Right atrium auricular region (tissue), 2 donors: ENCODE data around the gene CXCL14. TPM values are rescaled to one million over a fixed set of nuclear protein-coding genes. Genes with fewer than 3 reads are reported as not detected.

Source experiments
- DNase-seq: peaks from one replicate; pipeline ENCODE4 v3.0.0-alpha.2; 2019; ENCODE audit warnings: low spot score
- H3K27ac ChIP-seq, 2 donors: fragments of 200-600 bp; sonication (generic); 1 replicate in 1 of 2; 2 replicates in 1 of 2; pipeline ENCODE4 v1.5.1; 2016 to 2019
- H3K27me3 ChIP-seq, 2 donors: fragments of 200-600 bp; sonication (generic); one replicate each; pipeline versions ENCODE4 v1.5.1 to v1.6.0; 2017 to 2019
- H3K36me3 ChIP-seq: fragments of 200-600 bp; sonication (generic); one replicate; pipeline ENCODE4 v1.5.1; 2016
- H3K4me1 ChIP-seq, 2 donors: fragments of 200-600 bp; sonication (generic); one replicate each; pipeline versions ENCODE4 v1.5.1 to v1.6.0; 2017 to 2019
- H3K4me3 ChIP-seq, 2 donors: fragments of 200-600 bp; sonication (generic); 1 replicate in 1 of 2; 2 replicates in 1 of 2; pipeline ENCODE4 v1.5.1; 2017 to 2019; ENCODE audit warnings: mild to moderate bottlenecking in 1 of 2, moderate library complexity in 1 of 2
- H3K9me3 ChIP-seq, 2 donors: fragments of 200-600 bp; sonication (generic); one replicate each; pipeline ENCODE4 v1.5.1; 2019
- total RNA-seq, 2 donors: library from RNA; depleted of rRNA; stranded (reverse); fragments of >200 nt; gene quantifications; one replicate each; pipeline ENCODE4 v1.1.0, GENCODE V29; 2016
- TF ChIP-seq, protein P1 (sequence below), 2 donors: fragments of 200-600 bp; sonication (generic); IDR thresholded peaks; one replicate each; pipeline ENCODE4 v1.5.1; 2019; ENCODE audit warnings: antibody characterized with exemption in 2 of 2

CXCL14 gene
- total RNA-seq, 2 donors from 2014 or later = 0.33 to 3.1 TPM

DNA sequence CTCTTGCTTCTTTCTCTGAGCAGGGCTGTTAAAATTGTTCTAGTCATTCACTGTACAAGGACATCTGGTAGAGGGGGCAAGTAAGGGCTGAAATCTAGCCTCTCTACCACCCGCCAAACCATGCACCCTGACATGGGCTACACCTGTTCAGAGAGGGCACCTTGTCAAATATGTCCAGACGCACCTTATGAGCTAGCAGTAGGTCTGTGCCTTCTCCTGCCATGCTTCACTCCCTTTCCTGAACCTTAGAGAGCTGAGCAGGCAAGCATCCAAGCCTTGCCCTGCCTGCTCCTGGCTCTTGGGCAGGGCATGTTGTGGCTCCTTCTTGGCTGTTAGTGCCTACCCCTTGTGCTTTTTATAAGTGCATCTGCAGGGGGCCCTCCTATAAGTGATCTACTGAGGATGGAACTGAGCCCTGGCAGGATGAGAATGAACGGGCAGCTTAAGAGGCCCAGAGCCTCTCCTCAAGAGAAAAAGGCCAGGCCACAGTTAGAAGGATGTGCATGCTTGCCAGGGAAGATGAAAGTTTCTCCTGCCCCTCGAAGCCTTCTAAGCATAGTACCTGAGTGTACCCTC, 39.3 kb downstream of the CXCL14 start:
- no peaks in the 10 kb centered on the region for H3K36me3 ChIP-seq
- DNase-seq = no peak
- H3K9me3 ChIP-seq = peaks cover 0 to 8% of the 10 kb centered on the region in 2 donors
- H3K4me3 ChIP-seq = no peak overlapping the region
- peaks cover 0 to 29% of the 10 kb centered on the region in 2 donors for H3K4me1 ChIP-seq
- no peak overlapping the region for H3K27ac ChIP-seq
- peaks cover 11 to 29% of the 10 kb centered on the region in 2 donors for H3K27me3 ChIP-seq
- TF ChIP-seq, protein P1, sequence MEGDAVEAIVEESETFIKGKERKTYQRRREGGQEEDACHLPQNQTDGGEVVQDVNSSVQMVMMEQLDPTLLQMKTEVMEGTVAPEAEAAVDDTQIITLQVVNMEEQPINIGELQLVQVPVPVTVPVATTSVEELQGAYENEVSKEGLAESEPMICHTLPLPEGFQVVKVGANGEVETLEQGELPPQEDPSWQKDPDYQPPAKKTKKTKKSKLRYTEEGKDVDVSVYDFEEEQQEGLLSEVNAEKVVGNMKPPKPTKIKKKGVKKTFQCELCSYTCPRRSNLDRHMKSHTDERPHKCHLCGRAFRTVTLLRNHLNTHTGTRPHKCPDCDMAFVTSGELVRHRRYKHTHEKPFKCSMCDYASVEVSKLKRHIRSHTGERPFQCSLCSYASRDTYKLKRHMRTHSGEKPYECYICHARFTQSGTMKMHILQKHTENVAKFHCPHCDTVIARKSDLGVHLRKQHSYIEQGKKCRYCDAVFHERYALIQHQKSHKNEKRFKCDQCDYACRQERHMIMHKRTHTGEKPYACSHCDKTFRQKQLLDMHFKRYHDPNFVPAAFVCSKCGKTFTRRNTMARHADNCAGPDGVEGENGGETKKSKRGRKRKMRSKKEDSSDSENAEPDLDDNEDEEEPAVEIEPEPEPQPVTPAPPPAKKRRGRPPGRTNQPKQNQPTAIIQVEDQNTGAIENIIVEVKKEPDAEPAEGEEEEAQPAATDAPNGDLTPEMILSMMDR (IDR thresholded peaks at IDR 0.05) = no peak

DNA sequence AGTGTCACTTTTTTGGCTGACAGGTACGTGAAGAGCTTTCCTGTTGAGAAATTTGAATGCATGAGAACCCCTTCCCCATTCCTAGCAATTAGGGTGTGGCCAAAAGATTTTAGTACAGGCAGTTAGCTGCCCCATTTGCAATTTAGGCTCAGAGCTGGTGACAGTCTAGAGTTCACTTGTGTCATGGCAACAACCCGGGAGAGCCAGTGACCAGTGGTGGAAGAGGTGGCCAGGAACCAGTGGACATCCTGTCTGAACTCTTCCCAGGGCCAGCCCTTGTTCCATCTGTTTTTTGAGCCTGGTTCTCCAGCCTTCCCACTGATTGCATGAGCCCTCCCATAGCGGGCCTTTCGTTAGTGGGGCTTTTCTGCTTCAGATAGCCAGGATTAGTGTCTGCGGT, 40.5 kb downstream of the CXCL14 start:
- H3K27me3 ChIP-seq = peaks cover 11 to 28% of the 10 kb centered on the region in 2 donors
- TF ChIP-seq, protein P1 (IDR thresholded peaks at IDR 0.05) = no peak

DNA sequence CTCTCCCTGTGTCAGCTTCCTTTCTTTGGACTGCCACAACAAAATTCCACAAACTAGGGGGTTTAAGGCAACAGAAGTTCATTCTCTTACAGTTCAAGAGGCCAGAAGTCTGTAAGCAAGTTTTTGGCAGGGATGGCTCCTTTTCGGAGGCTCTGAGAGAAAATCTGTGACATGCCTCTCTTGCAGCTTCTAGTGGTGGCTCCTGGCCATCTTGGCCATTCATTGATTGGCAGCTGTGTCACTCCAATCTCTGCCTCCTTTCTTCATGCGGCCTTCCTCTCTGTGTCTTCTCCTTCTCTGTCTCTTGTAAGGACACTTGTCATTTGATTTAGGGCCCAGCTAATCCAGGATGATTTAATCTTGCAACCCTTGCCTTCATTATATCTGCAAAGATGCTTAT, 41.0 kb downstream of the CXCL14 start:
- peaks cover 0 to 8% of the 10 kb centered on the region in 2 donors for H3K9me3 ChIP-seq
- H3K27me3 ChIP-seq = peaks cover 11 to 28% of the 10 kb centered on the region in 2 donors
- no peak overlapping the region for H3K4me3 ChIP-seq
- no peak overlapping the region for H3K27ac ChIP-seq
- H3K4me1 ChIP-seq = peaks cover 0 to 17% of the 10 kb centered on the region in 2 donors
- TF ChIP-seq, protein P1 (IDR thresholded peaks at IDR 0.05) = no peak
- no peak for DNase-seq
- H3K36me3 ChIP-seq = no peaks in the 10 kb centered on the region

More for the DNA sequence above, 40.5 kb downstream of the CXCL14 start:
- peaks cover 0 to 17% of the 10 kb centered on the region in 2 donors for H3K4me1 ChIP-seq
- H3K27ac ChIP-seq = no peak overlapping the region
- no peaks in the 10 kb centered on the region for H3K36me3 ChIP-seq
- no peak for DNase-seq
- no peak overlapping the region for H3K4me3 ChIP-seq
- H3K9me3 ChIP-seq = peaks cover 0 to 8% of the 10 kb centered on the region in 2 donors

DNA sequence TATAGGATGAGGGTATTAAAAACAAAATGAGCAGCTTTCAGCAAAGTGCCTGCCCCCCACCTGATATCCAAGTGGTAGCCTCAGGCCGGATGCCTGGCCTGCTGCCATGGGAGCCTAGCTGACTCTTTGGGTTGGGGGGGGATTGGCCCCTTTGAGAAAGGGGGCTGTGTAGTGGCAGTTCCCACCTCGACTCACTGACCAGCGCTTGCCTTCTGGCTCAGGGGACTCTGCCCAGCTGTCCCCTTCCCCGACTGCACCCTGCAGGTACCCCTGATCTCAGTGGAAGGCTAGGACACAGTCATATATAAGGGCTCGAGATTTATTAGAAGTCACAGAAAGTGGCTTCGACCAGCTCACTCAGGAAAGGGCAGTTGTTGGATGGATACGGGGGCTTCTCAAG, 41.5 kb downstream of the CXCL14 start:
- TF ChIP-seq, protein P1 (IDR thresholded peaks at IDR 0.05) = no peak
- Histone ChIP-seq H3K27me3 (peaks cover 11 to 28% of the 10 kb centered on the region in 2 donors), H3K27ac (no peak overlapping the region), H3K36me3 (no peaks in the 10 kb centered on the region), H3K9me3 (peaks cover 0 to 8% of the 10 kb centered on the region in 2 donors), H3K4me1 (peaks cover 0 to 17% of the 10 kb centered on the region in 2 donors), H3K4me3 (no peak overlapping the region)
- no peak for DNase-seq

DNA sequence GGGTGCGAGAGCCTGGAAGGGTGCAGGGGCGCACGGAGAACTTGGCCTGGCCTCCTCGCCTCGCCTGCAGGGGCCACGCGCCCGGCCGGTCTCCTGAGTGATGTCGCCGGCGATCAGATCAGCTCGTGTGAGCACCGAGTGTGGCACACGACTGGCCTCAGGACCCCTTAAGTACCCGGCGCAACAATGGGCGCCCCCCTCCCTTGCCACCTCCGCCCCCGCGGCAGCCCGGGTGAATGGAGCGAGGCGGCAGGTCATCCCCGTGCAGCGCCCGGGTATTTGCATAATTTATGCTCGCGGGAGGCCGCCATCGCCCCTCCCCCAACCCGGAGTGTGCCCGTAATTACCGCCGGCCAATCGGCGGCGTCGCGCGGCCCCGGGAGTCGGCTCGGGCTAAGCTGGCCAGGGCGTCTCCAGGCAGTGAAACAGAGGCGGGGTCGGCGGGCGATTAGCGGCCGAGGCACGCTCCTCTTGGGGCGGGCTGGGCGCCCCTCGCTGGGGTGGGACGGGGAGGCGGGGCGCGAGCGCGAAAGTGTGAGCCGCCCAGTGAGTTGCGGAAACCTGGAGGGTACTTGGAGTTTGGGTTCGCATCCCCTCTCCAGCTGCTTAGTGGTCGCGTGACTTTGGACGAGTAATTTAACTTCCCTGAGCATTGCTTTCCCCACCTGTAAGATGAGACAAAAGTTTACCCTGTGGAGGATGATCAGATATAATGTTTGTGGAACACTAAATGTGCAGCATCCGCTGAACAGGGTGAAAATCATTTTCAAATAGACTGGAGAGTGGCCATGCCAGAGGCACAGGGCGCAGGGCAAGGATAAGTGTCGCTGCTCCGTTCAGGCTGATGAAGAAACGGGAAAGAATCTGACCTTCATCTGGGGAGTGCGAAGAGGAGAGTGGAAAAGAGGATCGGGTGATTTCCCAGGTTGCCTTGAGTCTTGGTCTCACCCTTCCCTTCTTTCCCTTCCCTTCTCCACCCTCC, 42.7 kb downstream of the CXCL14 start, which contains the start of gene NEUROG1:
NEUROG1 (minus strand) TSS at position 145 of the 982 bp plus-strand sequence. CDS start 274 bp downstream, outside the sequence.
- Histone ChIP-seq H3K27me3 (peaks cover 11 to 28% of the 10 kb centered on the region in 2 donors), H3K9me3 (peaks cover 0 to 8% of the 10 kb centered on the region in 2 donors), H3K4me1 (peaks cover 0 to 17% of the 10 kb centered on the region in 2 donors), H3K4me3 (peak within 1 kb of the TSS in 1 of 2 donors; percentile 9), H3K36me3 (no peaks in the 10 kb centered on the region), H3K27ac (no peak within 1 kb of the TSS)
- TF ChIP-seq, protein P1 (IDR thresholded peaks at IDR 0.05) = no peak
- DNase-seq = no peak
